GM18519 (cell line): ENCODE data around the gene TBX19.

Experiments used
- ATAC-seq: cut with Tn5 transposase; IDR thresholded peaks from one replicate; pipeline ENCODE4 v1.9.1; 2021; ENCODE audit warnings: mild to moderate bottlenecking, moderate library complexity; ENCODE audit not compliant: unreplicated experiment, low FRiP score

TBX19 gene

GRCh38 chr1:168317309-168317708 is 36.6 kb downstream of the TBX19 start:
- no peak for ATAC-seq

GRCh38 chr1:168319691-168320090 is 39.0 kb downstream of the TBX19 start:
- ATAC-seq: no peak

GRCh38 chr1:168320149-168320548 is 39.5 kb downstream of the TBX19 start:
- ATAC-seq: no peak

DNA sequence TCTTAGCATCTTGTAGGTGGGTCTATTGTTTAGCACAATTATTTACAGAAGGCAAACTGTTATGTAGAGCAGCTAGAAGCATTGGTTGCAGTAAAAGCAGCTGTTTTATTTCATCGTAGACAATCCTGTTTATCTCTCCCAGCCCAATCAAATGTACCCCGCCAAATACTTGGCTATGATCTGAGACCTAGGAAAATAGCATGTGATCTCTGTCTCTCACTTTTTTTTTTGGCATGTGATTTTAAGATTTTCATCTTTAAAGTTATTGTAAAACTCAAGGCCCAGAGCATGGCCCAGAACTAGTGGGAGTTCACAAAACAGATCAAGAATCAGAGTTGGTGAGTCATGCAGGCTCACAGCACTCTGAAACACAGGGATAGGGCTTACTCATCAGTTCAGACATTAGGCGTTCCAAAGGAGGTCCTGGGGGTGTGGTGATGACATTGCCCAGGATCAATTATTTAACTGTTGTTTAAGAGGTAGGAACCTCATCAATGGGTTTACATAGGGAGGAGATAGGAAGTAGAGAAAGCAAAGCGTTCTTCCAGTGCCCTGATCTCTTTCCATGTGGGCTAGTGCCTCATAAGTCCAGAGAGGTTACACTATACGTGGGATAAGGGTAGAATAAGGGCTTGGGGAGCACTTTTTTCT is 40.2 kb downstream of the TBX19 start:
- no peak for ATAC-seq

DNA sequence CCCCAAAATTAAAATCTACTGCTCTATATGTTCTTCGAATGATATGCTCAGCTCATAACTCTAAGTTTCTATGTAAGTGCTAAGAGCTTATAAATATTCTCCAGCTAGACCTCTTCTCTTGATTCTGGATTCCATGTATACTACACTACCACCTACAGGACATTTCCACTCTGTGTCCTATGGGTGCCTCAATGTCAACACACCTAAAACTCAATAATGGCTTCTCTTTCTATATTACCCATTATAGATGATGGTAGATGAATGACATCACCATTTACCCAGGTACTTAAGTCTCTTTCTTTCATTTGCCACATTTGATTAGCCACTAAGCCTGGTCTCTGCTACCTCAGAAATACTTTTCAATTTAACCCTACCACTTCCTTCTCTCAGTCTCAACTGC is 41.3 kb downstream of the TBX19 start:
- peak; percentile 59 for ATAC-seq

DNA sequence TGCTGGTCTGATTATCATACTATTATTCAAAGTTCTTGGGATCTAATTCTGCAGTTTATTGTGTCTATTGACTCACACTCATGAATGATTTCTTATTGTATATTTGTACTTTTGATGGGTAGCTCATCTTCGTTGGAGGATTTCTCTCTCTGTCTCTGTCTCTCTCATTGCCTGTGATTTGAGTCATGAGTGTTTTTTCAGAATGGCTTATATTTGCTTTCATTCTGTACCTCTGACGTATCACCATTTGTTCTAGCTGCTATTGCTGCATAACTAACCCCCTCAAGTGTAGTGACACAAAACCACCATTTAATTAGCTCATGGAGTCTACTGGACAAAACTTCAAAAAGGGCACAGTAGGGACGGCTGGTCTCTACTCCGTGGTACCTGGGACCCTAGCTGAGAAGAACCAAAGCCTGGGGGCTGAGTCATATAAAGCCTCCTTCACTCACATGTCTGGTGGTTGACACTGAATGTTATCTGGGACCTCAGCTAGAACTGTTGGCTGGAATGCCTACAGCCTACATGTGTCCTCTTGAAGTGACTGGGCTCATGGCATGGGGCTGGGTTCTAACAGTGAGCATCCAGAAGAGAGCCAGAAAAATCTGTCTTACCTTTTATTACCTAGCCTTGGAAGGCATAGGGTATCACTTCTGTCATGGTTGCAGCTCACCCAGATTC is 44.2 kb downstream of the TBX19 start:
- ATAC-seq: no peak

GRCh38 chr1:168328731-168329364 is 48.2 kb downstream of the TBX19 start:
- ATAC-seq: no peak

DNA sequence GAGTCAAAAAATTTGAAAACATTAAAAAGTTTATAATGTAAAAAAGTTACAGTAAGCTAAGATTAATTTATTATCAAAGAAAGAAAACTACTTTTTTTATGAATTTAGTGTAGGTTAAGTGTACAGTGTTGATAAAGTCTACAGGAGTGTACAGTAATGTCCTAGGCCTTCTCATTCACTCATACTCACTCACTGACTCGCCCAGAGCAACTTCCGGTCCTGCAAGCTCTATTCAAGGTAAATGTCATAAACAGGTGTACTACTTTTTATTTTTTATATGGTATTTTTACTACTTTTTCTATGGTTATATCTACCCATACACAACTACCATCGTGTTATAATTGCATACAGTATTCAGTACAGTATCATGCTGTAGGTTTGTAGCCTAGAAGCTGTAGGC is 49.6 kb downstream of the TBX19 start:
- ATAC-seq: no peak

- no peak for ATAC-seq
Measured at GRCh38 chr1:168331569-168331968, 50.9 kb downstream of the TBX19 start.

DNA sequence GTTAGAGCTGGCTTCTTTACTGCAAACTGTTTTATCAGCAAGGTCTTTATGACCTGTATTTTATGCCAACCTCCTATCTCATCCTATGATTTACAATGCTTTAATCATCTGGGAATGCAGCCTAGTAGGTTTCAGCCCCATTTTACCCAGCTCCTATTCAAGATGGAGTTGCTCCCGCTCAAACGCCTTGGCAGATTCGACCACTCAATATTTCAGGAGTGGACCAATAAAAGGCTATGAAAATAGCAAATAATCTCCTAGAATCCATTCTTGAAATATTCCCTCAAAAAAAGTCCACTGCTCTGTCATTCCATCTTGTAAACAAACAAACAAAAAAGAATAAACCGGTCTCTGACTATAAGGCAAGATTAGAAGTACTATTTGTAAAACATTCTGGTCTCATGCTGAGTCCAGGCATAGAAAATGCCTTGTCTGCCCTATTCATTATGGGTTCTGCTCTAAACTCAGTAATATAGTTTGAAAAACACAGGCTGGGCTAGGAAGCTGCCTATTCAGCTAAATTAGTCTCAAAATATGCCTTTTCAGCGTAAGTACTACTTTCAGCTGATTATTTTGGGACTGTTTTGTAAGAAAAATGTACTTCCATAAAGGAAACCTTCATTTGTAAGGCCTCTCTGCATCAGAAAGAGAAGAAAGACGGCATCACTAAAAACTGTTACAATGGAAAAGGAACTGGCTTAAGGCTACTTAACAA is 53.0 kb downstream of the TBX19 start:
- ATAC-seq: no peak

- no peak for ATAC-seq
Measured at GRCh38 chr1:168335500-168335899, 54.8 kb downstream of the TBX19 start.

- no peak for ATAC-seq
Measured at GRCh38 chr1:168338589-168339503, 58.2 kb downstream of the TBX19 start.

- no peak for ATAC-seq
Measured at GRCh38 chr1:168340781-168341482, 60.3 kb downstream of the TBX19 start.

DNA sequence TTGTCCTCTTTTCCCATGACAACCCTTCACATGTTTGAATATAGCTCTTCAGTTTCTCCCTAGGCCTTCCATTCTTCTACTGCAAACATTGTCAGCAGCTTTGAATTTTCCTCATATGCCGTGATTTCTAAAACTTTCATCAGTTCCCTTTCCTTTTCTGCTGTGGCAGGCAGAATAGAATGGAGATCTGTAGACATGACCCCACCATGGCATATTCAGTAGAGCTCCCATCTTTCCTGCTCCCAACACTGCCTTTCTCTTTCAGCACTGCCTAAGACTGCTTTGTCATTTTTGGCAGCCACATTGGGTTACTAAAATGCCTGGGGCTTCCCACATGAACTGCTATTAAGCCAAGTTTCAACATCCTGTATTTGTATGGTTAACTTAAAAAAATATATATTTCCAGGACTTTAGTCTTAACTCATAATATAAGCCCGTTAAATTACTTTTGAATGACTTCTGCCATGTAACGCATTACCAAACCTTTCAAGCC is 60.9 kb downstream of the TBX19 start:
- no peak for ATAC-seq

DNA sequence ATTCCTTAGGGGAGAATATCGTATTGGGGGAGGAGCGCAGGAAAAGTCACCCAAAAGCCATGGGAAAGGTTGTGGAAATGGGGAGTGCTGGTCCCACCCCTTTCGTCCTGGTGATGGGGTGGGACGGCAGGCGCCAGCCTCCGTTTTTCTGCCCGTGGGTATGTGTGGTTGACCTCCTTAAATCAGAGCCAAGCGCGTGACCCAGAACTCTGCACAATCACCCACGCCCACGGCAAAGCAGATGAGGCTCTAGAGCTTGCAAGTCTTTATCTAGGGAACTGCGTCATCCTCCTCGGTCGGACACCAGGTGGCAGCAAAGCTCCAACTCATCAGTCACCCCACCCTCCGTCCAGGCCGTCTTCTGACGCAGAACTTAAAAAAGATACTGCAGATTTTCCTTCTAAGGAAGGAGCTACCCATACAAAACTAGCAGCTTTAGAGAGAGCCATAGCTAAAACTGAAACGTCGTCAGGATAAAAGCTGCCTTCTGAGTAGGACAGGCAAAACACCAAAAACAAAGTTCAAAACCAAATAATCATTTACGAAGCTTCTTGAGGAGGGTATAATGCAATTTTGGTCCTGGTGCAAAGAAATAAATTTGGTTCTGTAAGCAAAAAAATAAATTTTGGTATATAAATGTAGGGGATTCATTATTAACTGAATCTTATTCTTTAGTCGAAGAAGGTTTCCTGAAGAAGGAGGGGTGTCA is 62.0 kb downstream of the TBX19 start:
- ATAC-seq: peak; percentile 83

DNA sequence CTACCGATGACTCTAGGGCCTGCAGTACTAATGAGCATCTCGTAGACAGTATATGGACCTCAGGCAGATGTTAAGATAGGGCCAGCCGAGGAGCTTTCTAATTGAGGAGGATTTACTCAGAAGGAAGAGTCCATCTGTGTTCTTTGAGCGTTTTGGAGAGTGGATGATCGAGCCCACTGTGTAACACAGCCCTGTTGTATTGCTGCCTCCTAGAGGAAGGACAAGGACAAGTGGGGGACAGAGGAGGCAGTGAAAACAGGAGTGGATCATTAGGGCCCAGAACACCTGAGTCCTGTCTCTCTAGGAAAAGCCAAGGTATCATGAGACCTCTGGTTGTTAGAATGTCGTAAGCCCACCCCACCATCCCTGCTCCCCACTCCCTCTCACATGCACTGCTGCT is 62.9 kb downstream of the TBX19 start:
- no peak for ATAC-seq

- ATAC-seq: no peak
Measured at GRCh38 chr1:168344517-168344916, 63.8 kb downstream of the TBX19 start.

DNA sequence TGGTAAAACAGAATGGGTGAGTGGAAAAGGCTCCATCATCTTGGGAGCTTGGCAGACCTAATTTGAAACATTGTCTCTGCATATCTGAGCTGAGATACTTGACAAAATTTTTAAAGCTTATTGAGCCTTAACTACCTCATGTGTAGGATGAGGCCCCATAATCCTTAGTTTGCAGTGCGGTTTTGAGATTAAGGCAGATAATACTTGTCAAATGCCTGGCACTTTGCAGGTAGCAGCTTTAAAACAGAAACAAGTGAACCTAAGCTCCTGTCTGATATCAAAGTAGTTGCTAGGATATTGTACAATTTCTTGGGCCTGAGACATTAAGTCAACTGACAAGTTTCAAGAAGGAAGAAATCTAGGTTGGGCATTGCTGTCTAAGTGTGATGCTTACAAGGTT is 65.3 kb downstream of the TBX19 start:
- ATAC-seq: no peak

GRCh38 chr1:168347630-168348029 is 67.0 kb downstream of the TBX19 start:
- ATAC-seq: no peak
